ENCODE measurements around the gene ATOH8. TPM values are rescaled to one million over a fixed set of nuclear protein-coding genes. Genes with fewer than 3 reads are reported as not detected.

ATOH8 gene
- total and polyA plus RNA-seq, 10 of the 15 experiments (the other 5 are each of a cell fraction or from before 2014, with no cell fraction given): 0.03 to 0.60 TPM; not detected in 8

DNA sequence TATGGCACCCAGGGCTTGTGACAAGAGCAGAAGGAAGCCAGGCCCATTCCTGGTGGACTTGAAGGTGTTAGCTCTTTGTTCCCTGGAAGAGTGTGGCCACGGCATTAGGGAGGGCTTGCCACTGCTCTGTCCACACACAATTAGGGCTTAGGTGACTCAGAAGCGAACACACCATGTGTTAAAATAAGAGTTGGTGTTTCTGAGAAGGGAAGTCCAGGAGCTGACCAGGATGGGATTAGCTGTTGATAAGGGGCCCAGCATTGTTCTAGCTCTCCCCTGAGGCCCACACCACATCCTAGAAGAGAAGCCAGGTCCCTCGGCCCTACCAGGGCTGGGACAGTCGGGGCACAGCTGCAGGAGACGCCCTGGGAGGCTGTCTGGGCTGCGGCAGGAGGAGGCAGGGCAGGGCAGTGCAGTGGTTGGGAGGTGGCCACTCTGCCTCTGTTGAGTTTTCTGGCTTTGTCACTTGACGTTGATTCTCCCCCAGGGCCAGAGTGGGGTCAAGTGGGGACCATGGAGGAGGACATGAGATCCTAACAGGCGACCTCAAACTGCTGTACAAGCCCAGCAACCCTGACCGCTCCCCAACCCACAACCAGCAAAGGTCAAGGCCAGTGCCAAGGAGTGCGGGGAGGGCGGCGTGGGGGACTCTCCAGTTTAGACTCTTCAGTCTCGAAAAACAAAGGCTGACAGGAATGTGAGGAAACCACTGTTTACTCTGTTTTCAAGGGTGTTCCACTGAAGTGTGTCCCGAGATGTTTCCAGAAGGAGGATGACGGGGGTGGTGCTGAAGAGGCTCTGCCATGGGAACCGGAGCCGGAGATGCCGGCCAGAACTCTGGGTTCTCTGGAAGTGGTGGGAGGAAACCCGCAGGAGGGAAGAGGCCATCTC lies 42.9 kb upstream of the ATOH8 start (continued):
- TF ChIP-seq MYB (IDR thresholded peaks at IDR 0.05; ENCODE audit: borderline replicate concordance, low read depth, low read length) (no peak), ESRRA (IDR thresholded peaks at IDR 0.05; ENCODE audit: low read length) (no peak), RFX5 (IDR thresholded peaks at IDR 0.05; ENCODE audit: low read depth, low read length) (no peak), NFYB (IDR thresholded peaks at IDR 0.05; ENCODE audit: insufficient read depth, low read depth, low read length) (no peak), PAX5 (IDR thresholded peaks at IDR 0.05; ENCODE audit: borderline replicate concordance, low read depth, low read length) (no peak)
- TF ChIP-seq, protein P1, sequence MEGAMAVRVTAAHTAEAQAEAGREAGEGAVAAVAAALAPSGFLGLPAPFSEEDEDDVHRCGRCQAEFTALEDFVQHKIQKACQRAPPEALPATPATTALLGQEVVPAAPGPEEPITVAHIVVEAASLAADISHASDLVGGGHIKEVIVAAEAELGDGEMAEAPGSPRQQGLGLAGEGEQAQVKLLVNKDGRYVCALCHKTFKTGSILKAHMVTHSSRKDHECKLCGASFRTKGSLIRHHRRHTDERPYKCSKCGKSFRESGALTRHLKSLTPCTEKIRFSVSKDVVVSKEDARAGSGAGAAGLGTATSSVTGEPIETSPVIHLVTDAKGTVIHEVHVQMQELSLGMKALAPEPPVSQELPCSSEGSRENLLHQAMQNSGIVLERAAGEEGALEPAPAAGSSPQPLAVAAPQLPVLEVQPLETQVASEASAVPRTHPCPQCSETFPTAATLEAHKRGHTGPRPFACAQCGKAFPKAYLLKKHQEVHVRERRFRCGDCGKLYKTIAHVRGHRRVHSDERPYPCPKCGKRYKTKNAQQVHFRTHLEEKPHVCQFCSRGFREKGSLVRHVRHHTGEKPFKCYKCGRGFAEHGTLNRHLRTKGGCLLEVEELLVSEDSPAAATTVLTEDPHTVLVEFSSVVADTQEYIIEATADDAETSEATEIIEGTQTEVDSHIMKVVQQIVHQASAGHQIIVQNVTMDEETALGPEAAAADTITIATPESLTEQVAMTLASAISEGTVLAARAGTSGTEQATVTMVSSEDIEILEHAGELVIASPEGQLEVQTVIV (IDR thresholded peaks at IDR 0.05; ENCODE audit: borderline replicate concordance, partially characterized antibody): no peak

DNA sequence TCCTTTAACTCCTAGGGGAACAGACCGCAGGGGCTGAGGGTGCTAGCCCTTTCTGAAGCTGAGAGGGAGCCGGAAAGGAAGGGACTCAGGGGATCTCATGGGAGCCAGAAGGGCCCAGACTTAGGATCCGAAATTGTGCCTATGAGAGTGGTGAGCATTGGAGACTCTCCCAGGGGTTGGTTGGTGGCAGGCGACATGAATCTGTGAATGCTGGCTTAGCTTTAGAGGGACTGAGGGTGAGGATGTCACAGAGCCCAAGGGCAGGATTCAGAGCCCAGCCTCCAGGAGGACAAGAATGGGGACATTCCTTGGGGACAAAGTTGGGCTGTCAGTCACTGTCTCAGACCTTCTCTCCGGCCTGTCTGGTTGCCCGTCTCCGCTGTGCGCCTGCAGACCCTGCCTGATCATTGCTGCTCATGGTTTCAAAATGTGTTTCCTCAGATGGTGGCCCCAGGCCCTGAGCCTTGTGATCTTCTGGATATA lies 42.2 kb upstream of the ATOH8 start:
- H3K4me1 ChIP-seq (ENCODE audit: control insufficient read depth, insufficient read depth, low read length): peaks cover 4% of the 10 kb centered on the region
- no peaks in the 10 kb centered on the region for H3K36me3 ChIP-seq (ENCODE audit: control insufficient read depth in 2 of 2, insufficient read depth in 2 of 2, low read length in 1 of 2)
- no peak overlapping the region for H3K9ac ChIP-seq (ENCODE audit: control insufficient read depth, insufficient read depth, low read length)
- no peak for ATAC-seq
- WGBS (ENCODE audit: insufficient coverage, insufficient replicate concordance, low lambda C conversion rate, missing lambda C conversion rate): 63% methylated on average over 8 of the region's 8 CpGs
- H3K79me2 ChIP-seq (ENCODE audit: control insufficient read depth, insufficient read depth, low read length): no peaks in the 10 kb centered on the region
- no TSS peak for BruUV-seq (replicated peaks)
- H3K4me2 ChIP-seq (ENCODE audit: control insufficient read depth, insufficient read depth): no peak overlapping the region
- no peaks in the 10 kb centered on the region; a peak in 1 of 4 replicates for H3K27me3 ChIP-seq (replicated peaks in 1 of 2; ENCODE audit: control insufficient read depth in 2 of 2, insufficient read depth in 2 of 2, low read length in 1 of 2)
- no peak for DNase-seq (ENCODE audit: low read depth, low spot score)
- no peak overlapping the region for H2AFZ ChIP-seq (ENCODE audit: control insufficient read depth, low read depth, low read length)
- ChIA-PET RAD21 (ENCODE audit: unreplicated experiment) (no interaction called here), POLR2A (interaction anchor here (1.0 to 1.3 kb wide), 2 partner anchors 8 to 14 kb away, joined by 3 read pairs; no protein-coding TSS in a partner anchor), SMC1A (ENCODE audit: uncharacterized antibody, unreplicated experiment) (interaction anchor here (1.0 to 9.8 kb wide), 2 partner anchors 31 to 155 kb away, joined by 3 to 75 read pairs; no protein-coding TSS in a partner anchor), CTCF (interaction anchor here (1.7 to 10.2 kb wide), 3 partner anchors 9 to 29 kb away, joined by 4 to 194 read pairs (median 9); no protein-coding TSS in a partner anchor)
- intact Hi-C loops (cut with micrococcal nuclease; ENCODE audit: unreplicated experiment) (no loop called here), in situ Hi-C loops (cut with MboI) (no loop called here)
- FAIRE-seq: no peak
- H3K9me3 ChIP-seq (replicated peaks; ENCODE audit: control insufficient read depth, insufficient read depth, low read length): no peaks in the 10 kb centered on the region
- H3K4me3 ChIP-seq: no peak overlapping the region
- H4K20me1 ChIP-seq (ENCODE audit: control insufficient read depth, insufficient read depth): no peaks in the 10 kb centered on the region
- H3K27ac ChIP-seq (ENCODE audit: control insufficient read depth, insufficient read depth): no peak overlapping the region
- TF ChIP-seq MYC (IDR thresholded peaks at IDR 0.05; ENCODE audit: insufficient read depth, insufficient read length, insufficient replicate concordance, low read length, severe bottlenecking) (no peak), DPF2 (IDR thresholded peaks at IDR 0.05) (no peak), RFX5 (IDR thresholded peaks at IDR 0.05; ENCODE audit: low read depth, low read length) (no peak), TCF7 (IDR thresholded peaks at IDR 0.05; ENCODE audit: borderline replicate concordance) (no peak), IKZF1 (conservative IDR thresholded peaks at IDR 0.05) (no peak), POLR2AphosphoS5 (IDR thresholded peaks at IDR 0.05; ENCODE audit: low read length) (no peak), NFYB (IDR thresholded peaks at IDR 0.05; ENCODE audit: insufficient read depth, low read depth, low read length) (no peak)
- TF ChIP-seq, protein P2, sequence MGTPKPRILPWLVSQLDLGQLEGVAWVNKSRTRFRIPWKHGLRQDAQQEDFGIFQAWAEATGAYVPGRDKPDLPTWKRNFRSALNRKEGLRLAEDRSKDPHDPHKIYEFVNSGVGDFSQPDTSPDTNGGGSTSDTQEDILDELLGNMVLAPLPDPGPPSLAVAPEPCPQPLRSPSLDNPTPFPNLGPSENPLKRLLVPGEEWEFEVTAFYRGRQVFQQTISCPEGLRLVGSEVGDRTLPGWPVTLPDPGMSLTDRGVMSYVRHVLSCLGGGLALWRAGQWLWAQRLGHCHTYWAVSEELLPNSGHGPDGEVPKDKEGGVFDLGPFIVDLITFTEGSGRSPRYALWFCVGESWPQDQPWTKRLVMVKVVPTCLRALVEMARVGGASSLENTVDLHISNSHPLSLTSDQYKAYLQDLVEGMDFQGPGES (IDR thresholded peaks at IDR 0.05): no peak
- TF ChIP-seq, protein P3, sequence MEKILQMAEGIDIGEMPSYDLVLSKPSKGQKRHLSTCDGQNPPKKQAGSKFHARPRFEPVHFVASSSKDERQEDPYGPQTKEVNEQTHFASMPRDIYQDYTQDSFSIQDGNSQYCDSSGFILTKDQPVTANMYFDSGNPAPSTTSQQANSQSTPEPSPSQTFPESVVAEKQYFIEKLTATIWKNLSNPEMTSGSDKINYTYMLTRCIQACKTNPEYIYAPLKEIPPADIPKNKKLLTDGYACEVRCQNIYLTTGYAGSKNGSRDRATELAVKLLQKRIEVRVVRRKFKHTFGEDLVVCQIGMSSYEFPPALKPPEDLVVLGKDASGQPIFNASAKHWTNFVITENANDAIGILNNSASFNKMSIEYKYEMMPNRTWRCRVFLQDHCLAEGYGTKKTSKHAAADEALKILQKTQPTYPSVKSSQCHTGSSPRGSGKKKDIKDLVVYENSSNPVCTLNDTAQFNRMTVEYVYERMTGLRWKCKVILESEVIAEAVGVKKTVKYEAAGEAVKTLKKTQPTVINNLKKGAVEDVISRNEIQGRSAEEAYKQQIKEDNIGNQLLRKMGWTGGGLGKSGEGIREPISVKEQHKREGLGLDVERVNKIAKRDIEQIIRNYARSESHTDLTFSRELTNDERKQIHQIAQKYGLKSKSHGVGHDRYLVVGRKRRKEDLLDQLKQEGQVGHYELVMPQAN (conservative IDR thresholded peaks at IDR 0.05): no peak
- TF ChIP-seq, protein P4, sequence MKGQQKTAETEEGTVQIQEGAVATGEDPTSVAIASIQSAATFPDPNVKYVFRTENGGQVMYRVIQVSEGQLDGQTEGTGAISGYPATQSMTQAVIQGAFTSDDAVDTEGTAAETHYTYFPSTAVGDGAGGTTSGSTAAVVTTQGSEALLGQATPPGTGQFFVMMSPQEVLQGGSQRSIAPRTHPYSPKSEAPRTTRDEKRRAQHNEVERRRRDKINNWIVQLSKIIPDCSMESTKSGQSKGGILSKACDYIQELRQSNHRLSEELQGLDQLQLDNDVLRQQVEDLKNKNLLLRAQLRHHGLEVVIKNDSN (IDR thresholded peaks at IDR 0.05; ENCODE audit: borderline replicate concordance, extremely low read length, insufficient read depth, low read depth, low read length): no peak
